HepG2 (cell line): ENCODE results near the gene F12. TPM values are rescaled to one million over a fixed set of nuclear protein-coding genes. Genes with fewer than 3 reads are reported as not detected.

Experiments
- ARID4A ChIP-seq: sonication (generic); formaldehyde crosslinking; IDR thresholded peaks from 2 replicates; pipeline ENCODE4 v1.5.0; 2020; ENCODE audit warnings: mild to moderate bottlenecking, missing genetic modification reagents, borderline replicate concordance
- ATF1 ChIP-seq: IDR thresholded peaks from 2 replicates; pipeline ENCODE4 v1.6.1; 2016; ENCODE audit warnings: mild to moderate bottlenecking, control low read depth
- BRF2 ChIP-seq: sonication (generic); formaldehyde crosslinking; IDR thresholded peaks from 2 replicates; pipeline ENCODE4 v1.8.1; 2022; ENCODE audit warnings: mild to moderate bottlenecking, missing genetic modification reagents
- ETV5 ChIP-seq: IDR thresholded peaks from 2 replicates; pipeline ENCODE4 v1.6.1; 2018; ENCODE audit warnings: missing biosample characterization, missing genetic modification reagents, inconsistent platforms, borderline replicate concordance
- HNRNPH1 ChIP-seq: fragments of 200-400 bp; formaldehyde crosslinking; optimal IDR thresholded peaks from 2 replicates; pipeline ENCODE3; 2017; ENCODE audit warnings: mild to moderate bottlenecking, low read depth, low read length
- NFATC3 ChIP-seq: sonication (generic); formaldehyde crosslinking; IDR thresholded peaks from 2 replicates; pipeline ENCODE4 v1.5.1; 2020; ENCODE audit warnings: mild to moderate bottlenecking, missing genetic modification reagents
- NFYB ChIP-seq: sonication (generic); formaldehyde crosslinking; IDR thresholded peaks from 2 replicates; pipeline ENCODE4 v1.4.0; 2020; ENCODE audit warnings: missing genetic modification reagents
- POLR2G ChIP-seq: fragments of 200-400 bp; formaldehyde crosslinking; IDR thresholded peaks from 2 replicates; pipeline ENCODE4 v1.6.1; 2018; ENCODE audit warnings: mild to moderate bottlenecking, low read depth, low read length, moderate library complexity
- RAD21 ChIP-seq: fragments of 450-650 bp; formaldehyde crosslinking; IDR thresholded peaks from 2 replicates; pipeline ENCODE4 v1.5.0; 2020; ENCODE audit warnings: mild to moderate bottlenecking
- SAP130 ChIP-seq: IDR thresholded peaks from 2 replicates; pipeline ENCODE4 v1.6.1; 2016; ENCODE audit warnings: low read depth
- ZFX ChIP-seq: sonication (generic); formaldehyde crosslinking; IDR thresholded peaks from 2 replicates; pipeline ENCODE4 v1.4.0; 2020; ENCODE audit warnings: mild to moderate bottlenecking, low read depth, missing genetic modification reagents, moderate library complexity
- ZNF33B ChIP-seq: sonication (generic); formaldehyde crosslinking; IDR thresholded peaks from 2 replicates; pipeline ENCODE4 v1.5.1; 2020; ENCODE audit warnings: mild to moderate bottlenecking, missing genetic modification reagents
- ZNF687 ChIP-seq: sonication (generic); formaldehyde crosslinking; IDR thresholded peaks from 2 replicates; pipeline ENCODE4 v1.5.1; 2020; ENCODE audit warnings: mild to moderate bottlenecking, missing genetic modification reagents, moderate library complexity
- ZSCAN25 ChIP-seq: sonication (generic); formaldehyde crosslinking; IDR thresholded peaks from 2 replicates; pipeline ENCODE4 v1.8.0; 2022; ENCODE audit warnings: mild to moderate bottlenecking, missing genetic modification reagents
- polyA plus RNA-seq, 8 experiments: library from polyadenylated mRNA; depleted of rRNA in 3 of 8; stranded (reverse) in 7 of 8; unstranded in 1 of 8; fragments of >200 nt; fragmentation: Illumina TruSeq in 4 of 8; extraction: Trizol in 4 of 8; gene quantifications; 2 replicates each; pipeline versions ENCODE4 v1.2.1 to v1.2.3, GENCODE V29; 2011 to 2016; ENCODE audit warnings: low read depth in 4 of 8, missing spikeins in 1 of 8, mixed read lengths in 1 of 8; ENCODE audit not compliant: insufficient read depth in 1 of 8
- total RNA-seq, 5 experiments: library from RNA; depleted of rRNA; stranded (reverse); fragments of >200 nt; fragmentation: Illumina TruSeq; extraction: Trizol; gene quantifications; 2 replicates each; pipeline ENCODE4 v1.2.3, GENCODE V29; 2016; ENCODE audit warnings: low read depth in 1 of 5
- TF ChIP-seq, protein P1 (sequence below): sonication (generic); formaldehyde crosslinking; IDR thresholded peaks from 2 replicates; pipeline ENCODE4 v1.4.0; 2020; ENCODE audit warnings: mild to moderate bottlenecking, missing genetic modification reagents

F12 gene
- total and polyA plus RNA-seq, 2 of the 13 experiments (the other 11 are each of a cell fraction or from before 2014, with no cell fraction given): 2.5 to 3.0 TPM

DNA sequence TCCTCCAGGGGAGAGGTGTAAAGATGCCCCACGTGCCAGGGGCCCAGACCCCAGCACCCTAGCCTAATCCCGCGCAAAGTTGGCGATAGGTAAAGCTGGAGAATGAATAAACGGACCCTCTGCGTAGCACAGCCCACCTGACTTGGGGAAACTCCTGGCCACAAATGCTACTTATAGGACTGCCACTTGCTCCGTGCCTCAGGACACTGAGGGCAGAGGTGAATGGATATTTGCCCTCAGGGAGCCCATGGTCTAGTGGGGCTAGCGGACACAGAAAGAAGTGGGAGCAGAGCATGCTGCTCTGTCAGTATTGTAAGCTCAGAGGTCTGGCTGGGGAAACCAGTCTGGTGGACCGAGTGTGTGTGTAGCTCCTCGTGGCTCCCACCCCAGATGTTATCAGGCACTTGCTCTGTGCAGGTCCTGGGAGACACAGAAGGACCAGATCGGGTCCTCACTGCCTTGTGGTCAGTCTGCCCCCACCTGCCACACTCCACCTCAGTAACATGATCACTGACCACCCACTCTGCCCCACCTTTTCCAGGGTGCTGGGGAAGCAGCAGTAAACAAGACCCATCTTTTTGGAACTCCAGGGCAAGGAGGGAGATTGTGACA is 18.0 kb upstream of the F12 start (continued):
- TF ChIP-seq ZNF687 (CRISPR knock-in tag): peak; percentile 76
- TF ChIP-seq NFYB (CRISPR knock-in tag): 0 out of 2 replicates have a peak, but pooled peaks have one; percentile 13
- 0 out of 2 replicates have a peak, but pooled peaks have one; percentile 71 for TF ChIP-seq ZNF33B (CRISPR knock-in tag)
- peak; percentile 39 for TF ChIP-seq HNRNPH1
- no peak for TF ChIP-seq BRF2 (CRISPR knock-in tag)
- 0 out of 2 replicates have a peak, but pooled peaks have one; percentile 77 for TF ChIP-seq NFATC3 (CRISPR knock-in tag)
- TF ChIP-seq RAD21: no peak
- no peak for TF ChIP-seq ATF1 (CRISPR knock-in tag)
- peak; percentile 4; the same call in 1 of the 2 replicates for TF ChIP-seq ZFX (CRISPR knock-in tag)
- peak; percentile 10; the same call in 1 of the 2 replicates for TF ChIP-seq SAP130 (CRISPR knock-in tag)
- 0 out of 2 replicates have a peak, but pooled peaks have one; percentile 19 for TF ChIP-seq ZSCAN25
- peak; percentile 15; the same call in 1 of the 2 replicates for TF ChIP-seq POLR2G
- peak; percentile 4; the same call in 1 of the 2 replicates for TF ChIP-seq ETV5 (CRISPR knock-in tag)
- TF ChIP-seq, protein P1, sequence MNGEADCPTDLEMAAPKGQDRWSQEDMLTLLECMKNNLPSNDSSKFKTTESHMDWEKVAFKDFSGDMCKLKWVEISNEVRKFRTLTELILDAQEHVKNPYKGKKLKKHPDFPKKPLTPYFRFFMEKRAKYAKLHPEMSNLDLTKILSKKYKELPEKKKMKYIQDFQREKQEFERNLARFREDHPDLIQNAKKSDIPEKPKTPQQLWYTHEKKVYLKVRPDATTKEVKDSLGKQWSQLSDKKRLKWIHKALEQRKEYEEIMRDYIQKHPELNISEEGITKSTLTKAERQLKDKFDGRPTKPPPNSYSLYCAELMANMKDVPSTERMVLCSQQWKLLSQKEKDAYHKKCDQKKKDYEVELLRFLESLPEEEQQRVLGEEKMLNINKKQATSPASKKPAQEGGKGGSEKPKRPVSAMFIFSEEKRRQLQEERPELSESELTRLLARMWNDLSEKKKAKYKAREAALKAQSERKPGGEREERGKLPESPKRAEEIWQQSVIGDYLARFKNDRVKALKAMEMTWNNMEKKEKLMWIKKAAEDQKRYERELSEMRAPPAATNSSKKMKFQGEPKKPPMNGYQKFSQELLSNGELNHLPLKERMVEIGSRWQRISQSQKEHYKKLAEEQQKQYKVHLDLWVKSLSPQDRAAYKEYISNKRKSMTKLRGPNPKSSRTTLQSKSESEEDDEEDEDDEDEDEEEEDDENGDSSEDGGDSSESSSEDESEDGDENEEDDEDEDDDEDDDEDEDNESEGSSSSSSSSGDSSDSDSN (CRISPR knock-in tag): 0 out of 2 replicates have a peak, but pooled peaks have one; percentile 22
- peak; percentile 36; the same call in 1 of the 2 replicates for TF ChIP-seq ARID4A
